ENCODE data around the gene CNTNAP4. TPM values are rescaled to one million over a fixed set of nuclear protein-coding genes. Genes with fewer than 3 reads are reported as not detected.

Gene CNTNAP4
- total RNA-seq, 1 experiment from 2014 or later, result not detected

DNA sequence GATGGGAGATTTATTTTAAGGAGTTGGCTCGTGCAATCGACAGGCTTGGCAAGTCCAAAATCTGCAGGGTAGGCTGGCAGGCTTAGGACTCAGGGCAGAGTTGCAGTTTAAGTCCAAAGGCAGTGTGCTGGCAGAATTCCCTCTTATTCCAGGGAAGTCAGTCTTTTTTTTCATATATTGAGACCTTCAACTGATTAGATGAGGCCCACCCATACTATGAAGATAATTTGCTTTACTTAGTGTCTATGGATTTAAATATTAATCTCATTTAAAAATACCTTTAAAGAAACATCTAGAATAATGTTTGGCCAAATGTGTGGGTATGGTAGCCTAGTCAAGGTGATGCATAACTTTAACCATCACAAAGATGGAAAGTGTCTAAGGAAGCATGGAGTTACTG is 99.8 kb downstream of the CNTNAP4 start:
- H3K9me2 ChIP-seq (ENCODE audit: insufficient read depth), result no peaks in the 10 kb centered on the region
- H4K20me1 ChIP-seq (ENCODE audit: insufficient read depth), result no peaks in the 10 kb centered on the region
- ATAC-seq (no peak), DNase-seq (ENCODE audit: low read depth, low spot score) (no peak)
- H3K4me3 ChIP-seq (replicated peaks in 1 of 2; ENCODE audit: low read depth in 1 of 2, low read length in 2 of 2), result no peak overlapping the region
- H3K4me1 ChIP-seq (ENCODE audit: control insufficient read depth in 1 of 2, insufficient read depth in 2 of 2, low read length in 2 of 2), result no peaks in the 10 kb centered on the region
- ChIA-PET CTCF (no interaction called here), RAD21 (ENCODE audit: low non-redundant PET in 1 of 2, low total read pairs in 2 of 2, uncharacterized antibody in 2 of 2, unreplicated experiment in 2 of 2) (no interaction called here), POLR2A (no interaction called here)
- no peak overlapping the region for H3K27ac ChIP-seq (ENCODE audit: low read depth, low read length)
- TF ChIP-seq, protein P1, sequence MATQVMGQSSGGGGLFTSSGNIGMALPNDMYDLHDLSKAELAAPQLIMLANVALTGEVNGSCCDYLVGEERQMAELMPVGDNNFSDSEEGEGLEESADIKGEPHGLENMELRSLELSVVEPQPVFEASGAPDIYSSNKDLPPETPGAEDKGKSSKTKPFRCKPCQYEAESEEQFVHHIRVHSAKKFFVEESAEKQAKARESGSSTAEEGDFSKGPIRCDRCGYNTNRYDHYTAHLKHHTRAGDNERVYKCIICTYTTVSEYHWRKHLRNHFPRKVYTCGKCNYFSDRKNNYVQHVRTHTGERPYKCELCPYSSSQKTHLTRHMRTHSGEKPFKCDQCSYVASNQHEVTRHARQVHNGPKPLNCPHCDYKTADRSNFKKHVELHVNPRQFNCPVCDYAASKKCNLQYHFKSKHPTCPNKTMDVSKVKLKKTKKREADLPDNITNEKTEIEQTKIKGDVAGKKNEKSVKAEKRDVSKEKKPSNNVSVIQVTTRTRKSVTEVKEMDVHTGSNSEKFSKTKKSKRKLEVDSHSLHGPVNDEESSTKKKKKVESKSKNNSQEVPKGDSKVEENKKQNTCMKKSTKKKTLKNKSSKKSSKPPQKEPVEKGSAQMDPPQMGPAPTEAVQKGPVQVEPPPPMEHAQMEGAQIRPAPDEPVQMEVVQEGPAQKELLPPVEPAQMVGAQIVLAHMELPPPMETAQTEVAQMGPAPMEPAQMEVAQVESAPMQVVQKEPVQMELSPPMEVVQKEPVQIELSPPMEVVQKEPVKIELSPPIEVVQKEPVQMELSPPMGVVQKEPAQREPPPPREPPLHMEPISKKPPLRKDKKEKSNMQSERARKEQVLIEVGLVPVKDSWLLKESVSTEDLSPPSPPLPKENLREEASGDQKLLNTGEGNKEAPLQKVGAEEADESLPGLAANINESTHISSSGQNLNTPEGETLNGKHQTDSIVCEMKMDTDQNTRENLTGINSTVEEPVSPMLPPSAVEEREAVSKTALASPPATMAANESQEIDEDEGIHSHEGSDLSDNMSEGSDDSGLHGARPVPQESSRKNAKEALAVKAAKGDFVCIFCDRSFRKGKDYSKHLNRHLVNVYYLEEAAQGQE (IDR thresholded peaks at IDR 0.05; ENCODE audit: low read depth), result no peak
- TF ChIP-seq, protein P2, sequence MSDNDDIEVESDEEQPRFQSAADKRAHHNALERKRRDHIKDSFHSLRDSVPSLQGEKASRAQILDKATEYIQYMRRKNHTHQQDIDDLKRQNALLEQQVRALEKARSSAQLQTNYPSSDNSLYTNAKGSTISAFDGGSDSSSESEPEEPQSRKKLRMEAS (IDR thresholded peaks at IDR 0.05), result no peak
- TF ChIP-seq, protein P3, sequence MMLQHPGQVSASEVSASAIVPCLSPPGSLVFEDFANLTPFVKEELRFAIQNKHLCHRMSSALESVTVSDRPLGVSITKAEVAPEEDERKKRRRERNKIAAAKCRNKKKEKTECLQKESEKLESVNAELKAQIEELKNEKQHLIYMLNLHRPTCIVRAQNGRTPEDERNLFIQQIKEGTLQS (IDR thresholded peaks at IDR 0.05), result no peak
- H3K9me3 ChIP-seq (ENCODE audit: control insufficient read depth in 1 of 2, insufficient read depth in 1 of 2, low read depth in 1 of 2, low read length in 2 of 2), result peaks cover 6 to 11% of the 10 kb centered on the region in 2 experiments; a peak in 2 of 4 replicates
- H3K9ac ChIP-seq (ENCODE audit: low read length), result no peak overlapping the region
- intact Hi-C loops (cut with micrococcal nuclease), result no loop called here
- H2AFZ ChIP-seq (ENCODE audit: low read depth, low read length, poor library complexity, severe bottlenecking), result no peak overlapping the region
- no TSS peak for BruUV-seq (replicated peaks)
- no peaks in the 10 kb centered on the region for H3K36me3 ChIP-seq (ENCODE audit: control insufficient read depth in 1 of 2, insufficient read depth in 2 of 2, low read length in 2 of 2)
- H3K4me2 ChIP-seq (ENCODE audit: low read length), result no peak overlapping the region
- H3K27me3 ChIP-seq (ENCODE audit: insufficient read depth, low read length), result no peaks in the 10 kb centered on the region
- H3K79me2 ChIP-seq (ENCODE audit: insufficient read depth, low read length), result no peaks in the 10 kb centered on the region

DNA sequence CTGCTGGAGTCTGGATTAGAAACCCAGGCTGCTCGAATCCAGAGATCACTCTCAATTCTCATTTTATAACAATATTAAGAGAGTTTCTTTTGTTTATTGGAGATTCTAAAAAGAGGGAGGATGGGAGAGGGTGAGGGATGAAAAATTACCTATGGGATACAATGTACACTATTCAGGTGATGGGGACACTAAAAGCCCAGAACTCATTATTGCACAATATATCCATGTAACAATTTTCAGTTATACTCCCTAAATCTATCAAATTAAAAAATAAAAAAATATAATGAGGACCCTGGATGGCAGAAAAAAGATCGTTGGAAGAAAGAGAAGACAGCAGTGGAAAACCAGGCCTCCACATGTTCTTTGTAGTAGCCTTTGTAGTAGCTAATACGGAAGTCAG is 100.8 kb downstream of the CNTNAP4 start:
- Histone ChIP-seq H3K4me1 (ENCODE audit: control insufficient read depth in 1 of 2, insufficient read depth in 2 of 2, low read length in 2 of 2) (no peaks in the 10 kb centered on the region), H3K27me3 (ENCODE audit: insufficient read depth, low read length) (no peaks in the 10 kb centered on the region), H3K36me3 (ENCODE audit: control insufficient read depth in 1 of 2, insufficient read depth in 2 of 2, low read length in 2 of 2) (no peaks in the 10 kb centered on the region), H3K79me2 (ENCODE audit: insufficient read depth, low read length) (no peaks in the 10 kb centered on the region), H3K4me2 (ENCODE audit: low read length) (no peak overlapping the region), H3K9me3 (ENCODE audit: control insufficient read depth in 1 of 2, insufficient read depth in 1 of 2, low read depth in 1 of 2, low read length in 2 of 2) (peaks cover 6 to 11% of the 10 kb centered on the region in 2 experiments; a peak in 2 of 4 replicates), H2AFZ (ENCODE audit: low read depth, low read length, poor library complexity, severe bottlenecking) (no peak overlapping the region), H3K27ac (ENCODE audit: low read depth, low read length) (no peak overlapping the region), H3K4me3 (replicated peaks in 1 of 2; ENCODE audit: low read depth in 1 of 2, low read length in 2 of 2) (no peak overlapping the region), H4K20me1 (ENCODE audit: insufficient read depth) (no peaks in the 10 kb centered on the region), H3K9ac (ENCODE audit: low read length) (no peak overlapping the region), H3K9me2 (ENCODE audit: insufficient read depth) (no peaks in the 10 kb centered on the region)
- CTCF ChIA-PET, result no interaction called here
- RAD21 ChIA-PET (ENCODE audit: low non-redundant PET in 1 of 2, low total read pairs in 2 of 2, uncharacterized antibody in 2 of 2, unreplicated experiment in 2 of 2), result no interaction called here
- no TSS peak for BruUV-seq (replicated peaks)
- intact Hi-C loops (cut with micrococcal nuclease), result no loop called here
- ATAC-seq (no peak), DNase-seq (ENCODE audit: low read depth, low spot score) (no peak)
- POLR2A ChIA-PET, result no interaction called here
- TF ChIP-seq ZFX (IDR thresholded peaks at IDR 0.05) (no peak), YY1 (IDR thresholded peaks at IDR 0.05; ENCODE audit: extremely low read depth, insufficient replicate concordance, low read depth, low read length) (no peak), CEBPB (IDR thresholded peaks at IDR 0.05; ENCODE audit: low read depth) (no peak), ZNF274 (IDR thresholded peaks at IDR 0.05; ENCODE audit: low read depth, low read length) (no peak), EGR1 (IDR thresholded peaks at IDR 0.05; ENCODE audit: low read depth) (no peak), POLR2AphosphoS5 (IDR thresholded peaks at IDR 0.05; ENCODE audit: low read depth, low read length) (no peak), TCF7L2 (IDR thresholded peaks at IDR 0.05; ENCODE audit: borderline replicate concordance, extremely low read depth, insufficient read depth, insufficient read length) (no peak)
- TF ChIP-seq, protein P4, sequence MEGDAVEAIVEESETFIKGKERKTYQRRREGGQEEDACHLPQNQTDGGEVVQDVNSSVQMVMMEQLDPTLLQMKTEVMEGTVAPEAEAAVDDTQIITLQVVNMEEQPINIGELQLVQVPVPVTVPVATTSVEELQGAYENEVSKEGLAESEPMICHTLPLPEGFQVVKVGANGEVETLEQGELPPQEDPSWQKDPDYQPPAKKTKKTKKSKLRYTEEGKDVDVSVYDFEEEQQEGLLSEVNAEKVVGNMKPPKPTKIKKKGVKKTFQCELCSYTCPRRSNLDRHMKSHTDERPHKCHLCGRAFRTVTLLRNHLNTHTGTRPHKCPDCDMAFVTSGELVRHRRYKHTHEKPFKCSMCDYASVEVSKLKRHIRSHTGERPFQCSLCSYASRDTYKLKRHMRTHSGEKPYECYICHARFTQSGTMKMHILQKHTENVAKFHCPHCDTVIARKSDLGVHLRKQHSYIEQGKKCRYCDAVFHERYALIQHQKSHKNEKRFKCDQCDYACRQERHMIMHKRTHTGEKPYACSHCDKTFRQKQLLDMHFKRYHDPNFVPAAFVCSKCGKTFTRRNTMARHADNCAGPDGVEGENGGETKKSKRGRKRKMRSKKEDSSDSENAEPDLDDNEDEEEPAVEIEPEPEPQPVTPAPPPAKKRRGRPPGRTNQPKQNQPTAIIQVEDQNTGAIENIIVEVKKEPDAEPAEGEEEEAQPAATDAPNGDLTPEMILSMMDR (IDR thresholded peaks at IDR 0.05 in 2 of 3, conservative IDR thresholded peaks at IDR 0.05 in 1 of 3; ENCODE audit: borderline replicate concordance in 1 of 3, insufficient read depth in 1 of 3, low read depth in 2 of 3, low read length in 2 of 3), result no peak
- TF ChIP-seq, protein P5, sequence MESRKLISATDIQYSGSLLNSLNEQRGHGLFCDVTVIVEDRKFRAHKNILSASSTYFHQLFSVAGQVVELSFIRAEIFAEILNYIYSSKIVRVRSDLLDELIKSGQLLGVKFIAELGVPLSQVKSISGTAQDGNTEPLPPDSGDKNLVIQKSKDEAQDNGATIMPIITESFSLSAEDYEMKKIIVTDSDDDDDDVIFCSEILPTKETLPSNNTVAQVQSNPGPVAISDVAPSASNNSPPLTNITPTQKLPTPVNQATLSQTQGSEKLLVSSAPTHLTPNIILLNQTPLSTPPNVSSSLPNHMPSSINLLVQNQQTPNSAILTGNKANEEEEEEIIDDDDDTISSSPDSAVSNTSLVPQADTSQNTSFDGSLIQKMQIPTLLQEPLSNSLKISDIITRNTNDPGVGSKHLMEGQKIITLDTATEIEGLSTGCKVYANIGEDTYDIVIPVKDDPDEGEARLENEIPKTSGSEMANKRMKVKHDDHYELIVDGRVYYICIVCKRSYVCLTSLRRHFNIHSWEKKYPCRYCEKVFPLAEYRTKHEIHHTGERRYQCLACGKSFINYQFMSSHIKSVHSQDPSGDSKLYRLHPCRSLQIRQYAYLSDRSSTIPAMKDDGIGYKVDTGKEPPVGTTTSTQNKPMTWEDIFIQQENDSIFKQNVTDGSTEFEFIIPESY (IDR thresholded peaks at IDR 0.05; ENCODE audit: extremely low read depth, insufficient replicate concordance, low read length), result no peak

All from HCT116 (cell line).